GM23338 (cell line): ENCODE data around the gene FANCC. TPM values are rescaled to one million over a fixed set of nuclear protein-coding genes. Genes with fewer than 3 reads are reported as not detected.

Experiments
- ATAC-seq: fragments of 200-7000 bp; cut with Tn5 transposase; 3 replicates; pipeline ENCODE4 v1.9.1; 2020
- DNase-seq: peaks from one replicate; pipeline ENCODE4 v3.0.0-alpha.2; 2015; ENCODE audit warnings: low spot score
- H2AFZ ChIP-seq: fragments of 200-600 bp; sonication (generic); 2 replicates; pipeline ENCODE4 v1.8.0; 2016; ENCODE audit warnings: antibody characterized with exemption, mild to moderate bottlenecking, moderate library complexity
- H3F3A ChIP-seq: fragments of 200-600 bp; sonication (generic); replicated peaks from 2 replicates; pipeline ENCODE4 v1.8.0; 2017; ENCODE audit warnings: antibody characterized with exemption, mixed run types, low read depth
- H3K27ac ChIP-seq: fragments of 200-600 bp; sonication (generic); 2 replicates; pipeline ENCODE4 v1.6.1; 2016; ENCODE audit warnings: low read depth
- H3K27me3 ChIP-seq: fragments of 200-600 bp; sonication (generic); 2 replicates; pipeline ENCODE4 v1.8.0; 2016; ENCODE audit warnings: mild to moderate bottlenecking, mixed run types, moderate library complexity; ENCODE audit not compliant: insufficient read depth
- H3K36me3 ChIP-seq: fragments of 200-600 bp; sonication (generic); 2 replicates; pipeline ENCODE4 v1.8.0; 2016; ENCODE audit warnings: mild to moderate bottlenecking; ENCODE audit not compliant: insufficient read depth
- H3K4me1 ChIP-seq: fragments of 200-600 bp; sonication (generic); 2 replicates; pipeline ENCODE4 v1.8.0; 2016; ENCODE audit warnings: mild to moderate bottlenecking, moderate library complexity; ENCODE audit not compliant: insufficient read depth
- H3K4me2 ChIP-seq: fragments of 200-600 bp; sonication (generic); 2 replicates; pipeline ENCODE4 v1.7.1; 2017; ENCODE audit warnings: mixed run types
- H3K4me3 ChIP-seq: fragments of 200-600 bp; sonication (generic); 2 replicates; pipeline ENCODE4 v1.6.1; 2016; ENCODE audit warnings: mixed run types
- H3K79me2 ChIP-seq: fragments of 200-600 bp; sonication (generic); replicated peaks from 2 replicates; pipeline ENCODE4 v1.8.0; 2017; ENCODE audit warnings: mild to moderate bottlenecking; ENCODE audit not compliant: insufficient read depth
- H3K9me2 ChIP-seq: fragments of 200-600 bp; sonication (generic); 2 replicates; pipeline ENCODE4 v1.8.0; 2017; ENCODE audit not compliant: insufficient read depth
- H4K20me1 ChIP-seq: fragments of 200-600 bp; sonication (generic); replicated peaks from 2 replicates; pipeline ENCODE4 v1.8.0; 2017; ENCODE audit warnings: mild to moderate bottlenecking; ENCODE audit not compliant: insufficient read depth
- H3K27ac Mint-ChIP-seq: 2 replicates; pipeline ENCODE4 v1.8.0; 2020; ENCODE audit warnings: inconsistent platforms, mild to moderate bottlenecking, moderate library complexity, mixed read lengths
- H3K27me3 Mint-ChIP-seq: 3 replicates; pipeline ENCODE4 v1.8.0; 2022; ENCODE audit warnings: low read depth, mild to moderate bottlenecking, moderate library complexity, mixed read lengths, inconsistent platforms; ENCODE audit not compliant: insufficient read depth, poor library complexity
- H3K36me3 Mint-ChIP-seq: 3 replicates; pipeline ENCODE4 v1.8.0; 2021; ENCODE audit warnings: low read depth, mild to moderate bottlenecking, inconsistent platforms, moderate library complexity, mixed read lengths
- H3K4me1 Mint-ChIP-seq: 3 replicates; pipeline ENCODE4 v1.8.0; 2020; ENCODE audit warnings: mild to moderate bottlenecking, inconsistent platforms, mixed read lengths
- H3K4me3 Mint-ChIP-seq: 3 replicates; pipeline ENCODE4 v1.8.0; 2021; ENCODE audit warnings: moderate library complexity, mild to moderate bottlenecking, inconsistent platforms, mixed read lengths
- H3K9me3 Mint-ChIP-seq: 3 replicates; pipeline ENCODE4 v1.8.0; 2020; ENCODE audit warnings: moderate library complexity, mild to moderate bottlenecking, inconsistent platforms, mixed read lengths
- CREB1 ChIP-seq: fragments of 250-450 bp; sonication (Bioruptor Pico); IDR thresholded peaks from 2 replicates; pipeline ENCODE4 v1.5.0; 2020; ENCODE audit warnings: low read depth, mild to moderate bottlenecking, moderate library complexity
- EZH2 ChIP-seq: fragments of 200-600 bp; sonication (generic); IDR thresholded peaks from one replicate; pipeline ENCODE4 v1.8.0; 2017; ENCODE audit warnings: antibody characterized with exemption, mild to moderate bottlenecking, low read depth; ENCODE audit not compliant: unreplicated experiment
- JUNB ChIP-seq: IDR thresholded peaks from one replicate; pipeline ENCODE4 v1.6.1; 2016; ENCODE audit warnings: antibody characterized with exemption; ENCODE audit not compliant: unreplicated experiment
- NANOG ChIP-seq: IDR thresholded peaks from 2 replicates; pipeline ENCODE4 v1.6.1; 2016; ENCODE audit warnings: antibody characterized with exemption, borderline replicate concordance
- STAT1 ChIP-seq: IDR thresholded peaks from one replicate; pipeline ENCODE4 v1.6.1; 2016; ENCODE audit warnings: antibody characterized with exemption; ENCODE audit not compliant: unreplicated experiment
- ZNF114 ChIP-seq: fragments of 250-450 bp; sonication (Bioruptor Pico); IDR thresholded peaks from 2 replicates; pipeline ENCODE4 v1.5.0; 2020; ENCODE audit warnings: mild to moderate bottlenecking, moderate library complexity
- polyA plus RNA-seq: library from polyadenylated mRNA; unstranded; fragments of >200 nt; fragmentation: Nextera tagmentation; extraction: Ambion mirVana; gene quantifications from 2 replicates; pipeline ENCODE4 v1.2.1, GENCODE V29; 2016
- total RNA-seq: library from RNA; depleted of rRNA; stranded (reverse); fragments of >200 nt; shearing (Covaris generic); gene quantifications from 2 replicates; pipeline ENCODE4 v1.2.3, GENCODE V29; 2014
- TF ChIP-seq, protein P1 (sequence below): IDR thresholded peaks from one replicate; pipeline ENCODE4 v1.6.1; 2018; ENCODE audit warnings: antibody characterized with exemption; ENCODE audit not compliant: unreplicated experiment
- TF ChIP-seq, protein P2 (sequence below), 2 experiments: fragments of 200-600 bp in 1 of 2; sonication (generic) in 1 of 2; conservative IDR thresholded peaks; 2 replicates each; pipeline versions ENCODE4 v1.5.1 to v1.6.1; 2016 to 2017; ENCODE audit warnings: antibody characterized with exemption in 2 of 2, low read depth in 2 of 2, mild to moderate bottlenecking in 2 of 2, moderate library complexity in 1 of 2
- TF ChIP-seq, protein P3 (sequence below): fragments of 250-450 bp; sonication (Bioruptor Pico); IDR thresholded peaks from 2 replicates; pipeline ENCODE4 v1.5.0; 2020; ENCODE audit warnings: mild to moderate bottlenecking, moderate library complexity

Gene FANCC
- total and polyA plus RNA-seq, 2 experiments from 2014 or later: 7.8 to 18.1 TPM

DNA sequence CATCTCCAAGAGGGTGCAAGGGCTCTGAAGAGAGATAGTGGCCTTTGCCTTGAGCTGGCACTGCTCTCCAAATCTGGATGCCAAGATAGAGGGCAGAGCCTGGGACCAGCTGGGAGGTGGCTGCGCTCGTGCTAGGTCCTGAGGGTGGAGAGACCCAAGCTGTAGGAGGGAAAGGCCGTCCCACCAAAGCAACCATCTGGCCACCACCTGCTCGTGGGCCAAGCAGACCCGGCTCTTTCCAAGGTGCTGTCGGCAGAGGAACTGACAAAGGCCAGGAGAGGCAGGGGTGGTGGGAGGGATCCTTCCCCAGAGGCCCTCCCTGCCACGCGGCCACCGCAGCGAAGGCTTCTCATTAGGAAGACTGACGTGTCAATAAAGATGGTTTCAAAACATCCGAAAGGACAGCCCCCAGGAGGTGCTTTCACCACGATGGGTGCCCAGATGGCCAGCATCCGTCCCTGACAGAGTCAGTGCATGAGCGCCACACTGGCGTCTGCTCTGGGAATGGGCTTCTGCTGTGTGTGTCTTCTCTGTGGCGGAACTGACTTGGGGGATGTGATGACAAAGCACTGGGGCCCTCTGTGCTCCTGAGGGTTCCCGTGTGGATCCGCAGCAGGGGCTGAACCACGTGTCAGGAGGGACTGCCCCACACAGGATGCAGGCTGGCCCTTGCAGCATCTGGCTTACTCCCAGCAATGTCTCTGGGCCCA, 213.5 kb downstream of the FANCC start (continued):
- TF ChIP-seq, protein P1, sequence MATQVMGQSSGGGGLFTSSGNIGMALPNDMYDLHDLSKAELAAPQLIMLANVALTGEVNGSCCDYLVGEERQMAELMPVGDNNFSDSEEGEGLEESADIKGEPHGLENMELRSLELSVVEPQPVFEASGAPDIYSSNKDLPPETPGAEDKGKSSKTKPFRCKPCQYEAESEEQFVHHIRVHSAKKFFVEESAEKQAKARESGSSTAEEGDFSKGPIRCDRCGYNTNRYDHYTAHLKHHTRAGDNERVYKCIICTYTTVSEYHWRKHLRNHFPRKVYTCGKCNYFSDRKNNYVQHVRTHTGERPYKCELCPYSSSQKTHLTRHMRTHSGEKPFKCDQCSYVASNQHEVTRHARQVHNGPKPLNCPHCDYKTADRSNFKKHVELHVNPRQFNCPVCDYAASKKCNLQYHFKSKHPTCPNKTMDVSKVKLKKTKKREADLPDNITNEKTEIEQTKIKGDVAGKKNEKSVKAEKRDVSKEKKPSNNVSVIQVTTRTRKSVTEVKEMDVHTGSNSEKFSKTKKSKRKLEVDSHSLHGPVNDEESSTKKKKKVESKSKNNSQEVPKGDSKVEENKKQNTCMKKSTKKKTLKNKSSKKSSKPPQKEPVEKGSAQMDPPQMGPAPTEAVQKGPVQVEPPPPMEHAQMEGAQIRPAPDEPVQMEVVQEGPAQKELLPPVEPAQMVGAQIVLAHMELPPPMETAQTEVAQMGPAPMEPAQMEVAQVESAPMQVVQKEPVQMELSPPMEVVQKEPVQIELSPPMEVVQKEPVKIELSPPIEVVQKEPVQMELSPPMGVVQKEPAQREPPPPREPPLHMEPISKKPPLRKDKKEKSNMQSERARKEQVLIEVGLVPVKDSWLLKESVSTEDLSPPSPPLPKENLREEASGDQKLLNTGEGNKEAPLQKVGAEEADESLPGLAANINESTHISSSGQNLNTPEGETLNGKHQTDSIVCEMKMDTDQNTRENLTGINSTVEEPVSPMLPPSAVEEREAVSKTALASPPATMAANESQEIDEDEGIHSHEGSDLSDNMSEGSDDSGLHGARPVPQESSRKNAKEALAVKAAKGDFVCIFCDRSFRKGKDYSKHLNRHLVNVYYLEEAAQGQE: no peak

DNA sequence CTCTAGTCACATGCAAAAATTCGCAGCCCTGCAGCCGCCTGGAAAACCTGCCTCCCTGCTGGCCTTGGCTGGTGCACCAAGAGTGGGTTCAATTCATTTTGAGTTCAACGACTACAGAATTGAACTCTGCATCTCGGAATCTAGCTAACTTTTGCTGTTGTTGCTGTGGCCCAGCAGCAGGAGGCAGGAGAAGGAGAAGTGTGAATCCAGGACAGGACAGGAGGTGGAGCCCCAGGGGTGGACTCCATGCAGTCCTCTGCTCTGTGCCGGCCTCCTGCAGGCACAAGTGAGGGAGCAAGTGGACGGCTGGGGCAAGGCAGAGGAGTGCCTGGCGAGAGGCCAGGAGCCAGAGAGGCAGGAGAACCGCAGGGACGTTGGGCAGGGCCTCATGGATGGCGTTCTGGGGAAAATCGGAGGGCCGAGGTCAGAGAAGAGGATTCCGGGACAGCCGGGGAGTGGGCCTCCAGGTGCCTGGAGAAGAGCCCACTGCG, 214.2 kb downstream of the FANCC start:
- Mint-ChIP-seq H3K36me3 (peaks cover 13% of the 10 kb centered on the region; the same call in 2 of the 3 replicates), H3K27me3 (peaks cover 13% of the 10 kb centered on the region), H3K9me3 (no peaks in the 10 kb centered on the region), H3K4me3 (no peak overlapping the region), H3K27ac (no peak overlapping the region), H3K4me1 (peaks cover 13% of the 10 kb centered on the region)
- H2AFZ ChIP-seq: no peak overlapping the region
- H3K36me3 ChIP-seq: 0 out of 2 replicates have a peak, but pooled peaks cover 4% of the 10 kb centered on the region
- DNase-seq (peak; percentile 63), ATAC-seq (peak; percentile 81)
- H3K9me2 ChIP-seq: no peaks in the 10 kb centered on the region
- H3K27ac ChIP-seq: no peak overlapping the region
- H3K79me2 ChIP-seq: no peaks in the 10 kb centered on the region
- H3K4me2 ChIP-seq: no peak overlapping the region
- no peak overlapping the region for H3K4me3 ChIP-seq
- no peaks in the 10 kb centered on the region; the same call in 1 of the 2 replicates for H3K4me1 ChIP-seq
- TF ChIP-seq ZNF114 (CRISPR knock-in tag): no peak
- TF ChIP-seq, protein P2, sequence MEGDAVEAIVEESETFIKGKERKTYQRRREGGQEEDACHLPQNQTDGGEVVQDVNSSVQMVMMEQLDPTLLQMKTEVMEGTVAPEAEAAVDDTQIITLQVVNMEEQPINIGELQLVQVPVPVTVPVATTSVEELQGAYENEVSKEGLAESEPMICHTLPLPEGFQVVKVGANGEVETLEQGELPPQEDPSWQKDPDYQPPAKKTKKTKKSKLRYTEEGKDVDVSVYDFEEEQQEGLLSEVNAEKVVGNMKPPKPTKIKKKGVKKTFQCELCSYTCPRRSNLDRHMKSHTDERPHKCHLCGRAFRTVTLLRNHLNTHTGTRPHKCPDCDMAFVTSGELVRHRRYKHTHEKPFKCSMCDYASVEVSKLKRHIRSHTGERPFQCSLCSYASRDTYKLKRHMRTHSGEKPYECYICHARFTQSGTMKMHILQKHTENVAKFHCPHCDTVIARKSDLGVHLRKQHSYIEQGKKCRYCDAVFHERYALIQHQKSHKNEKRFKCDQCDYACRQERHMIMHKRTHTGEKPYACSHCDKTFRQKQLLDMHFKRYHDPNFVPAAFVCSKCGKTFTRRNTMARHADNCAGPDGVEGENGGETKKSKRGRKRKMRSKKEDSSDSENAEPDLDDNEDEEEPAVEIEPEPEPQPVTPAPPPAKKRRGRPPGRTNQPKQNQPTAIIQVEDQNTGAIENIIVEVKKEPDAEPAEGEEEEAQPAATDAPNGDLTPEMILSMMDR (conservative IDR thresholded peaks at IDR 0.05; ENCODE audit: low read depth in 2 of 2): peak; percentile 47 to 57
- TF ChIP-seq EZH2: no peak
- TF ChIP-seq CREB1: no peak
- TF ChIP-seq STAT1: no peak
- no peak for TF ChIP-seq NANOG
- TF ChIP-seq JUNB: no peak
- TF ChIP-seq, protein P3, sequence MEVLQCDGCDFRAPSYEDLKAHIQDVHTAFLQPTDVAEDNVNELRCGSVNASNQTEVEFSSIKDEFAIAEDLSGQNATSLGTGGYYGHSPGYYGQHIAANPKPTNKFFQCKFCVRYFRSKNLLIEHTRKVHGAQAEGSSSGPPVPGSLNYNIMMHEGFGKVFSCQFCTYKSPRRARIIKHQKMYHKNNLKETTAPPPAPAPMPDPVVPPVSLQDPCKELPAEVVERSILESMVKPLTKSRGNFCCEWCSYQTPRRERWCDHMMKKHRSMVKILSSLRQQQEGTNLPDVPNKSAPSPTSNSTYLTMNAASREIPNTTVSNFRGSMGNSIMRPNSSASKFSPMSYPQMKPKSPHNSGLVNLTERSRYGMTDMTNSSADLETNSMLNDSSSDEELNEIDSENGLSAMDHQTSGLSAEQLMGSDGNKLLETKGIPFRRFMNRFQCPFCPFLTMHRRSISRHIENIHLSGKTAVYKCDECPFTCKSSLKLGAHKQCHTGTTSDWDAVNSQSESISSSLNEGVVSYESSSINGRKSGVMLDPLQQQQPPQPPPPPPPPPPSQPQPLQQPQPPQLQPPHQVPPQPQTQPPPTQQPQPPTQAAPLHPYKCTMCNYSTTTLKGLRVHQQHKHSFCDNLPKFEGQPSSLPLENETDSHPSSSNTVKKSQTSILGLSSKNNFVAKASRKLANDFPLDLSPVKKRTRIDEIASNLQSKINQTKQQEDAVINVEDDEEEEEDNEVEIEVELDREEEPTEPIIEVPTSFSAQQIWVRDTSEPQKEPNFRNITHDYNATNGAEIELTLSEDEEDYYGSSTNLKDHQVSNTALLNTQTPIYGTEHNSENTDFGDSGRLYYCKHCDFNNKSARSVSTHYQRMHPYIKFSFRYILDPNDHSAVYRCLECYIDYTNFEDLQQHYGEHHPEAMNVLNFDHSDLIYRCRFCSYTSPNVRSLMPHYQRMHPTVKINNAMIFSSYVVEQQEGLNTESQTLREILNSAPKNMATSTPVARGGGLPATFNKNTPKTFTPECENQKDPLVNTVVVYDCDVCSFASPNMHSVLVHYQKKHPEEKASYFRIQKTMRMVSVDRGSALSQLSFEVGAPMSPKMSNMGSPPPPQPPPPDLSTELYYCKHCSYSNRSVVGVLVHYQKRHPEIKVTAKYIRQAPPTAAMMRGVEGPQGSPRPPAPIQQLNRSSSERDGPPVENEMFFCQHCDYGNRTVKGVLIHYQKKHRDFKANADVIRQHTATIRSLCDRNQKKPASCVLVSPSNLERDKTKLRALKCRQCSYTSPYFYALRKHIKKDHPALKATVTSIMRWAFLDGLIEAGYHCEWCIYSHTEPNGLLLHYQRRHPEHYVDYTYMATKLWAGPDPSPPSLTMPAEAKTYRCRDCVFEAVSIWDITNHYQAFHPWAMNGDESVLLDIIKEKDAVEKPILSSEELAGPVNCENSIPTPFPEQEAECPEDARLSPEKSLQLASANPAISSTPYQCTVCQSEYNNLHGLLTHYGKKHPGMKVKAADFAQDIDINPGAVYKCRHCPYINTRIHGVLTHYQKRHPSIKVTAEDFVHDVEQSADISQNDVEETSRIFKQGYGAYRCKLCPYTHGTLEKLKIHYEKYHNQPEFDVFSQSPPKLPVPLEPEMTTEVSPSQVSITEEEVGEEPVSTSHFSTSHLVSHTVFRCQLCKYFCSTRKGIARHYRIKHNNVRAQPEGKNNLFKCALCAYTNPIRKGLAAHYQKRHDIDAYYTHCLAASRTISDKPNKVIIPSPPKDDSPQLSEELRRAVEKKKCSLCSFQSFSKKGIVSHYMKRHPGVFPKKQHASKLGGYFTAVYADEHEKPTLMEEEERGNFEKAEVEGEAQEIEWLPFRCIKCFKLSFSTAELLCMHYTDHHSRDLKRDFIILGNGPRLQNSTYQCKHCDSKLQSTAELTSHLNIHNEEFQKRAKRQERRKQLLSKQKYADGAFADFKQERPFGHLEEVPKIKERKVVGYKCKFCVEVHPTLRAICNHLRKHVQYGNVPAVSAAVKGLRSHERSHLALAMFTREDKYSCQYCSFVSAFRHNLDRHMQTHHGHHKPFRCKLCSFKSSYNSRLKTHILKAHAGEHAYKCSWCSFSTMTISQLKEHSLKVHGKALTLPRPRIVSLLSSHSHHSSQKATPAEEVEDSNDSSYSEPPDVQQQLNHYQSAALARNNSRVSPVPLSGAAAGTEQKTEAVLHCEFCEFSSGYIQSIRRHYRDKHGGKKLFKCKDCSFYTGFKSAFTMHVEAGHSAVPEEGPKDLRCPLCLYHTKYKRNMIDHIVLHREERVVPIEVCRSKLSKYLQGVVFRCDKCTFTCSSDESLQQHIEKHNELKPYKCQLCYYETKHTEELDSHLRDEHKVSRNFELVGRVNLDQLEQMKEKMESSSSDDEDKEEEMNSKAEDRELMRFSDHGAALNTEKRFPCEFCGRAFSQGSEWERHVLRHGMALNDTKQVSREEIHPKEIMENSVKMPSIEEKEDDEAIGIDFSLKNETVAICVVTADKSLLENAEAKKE (CRISPR knock-in tag): no peak
- H3F3A ChIP-seq: no peaks in the 10 kb centered on the region
- H4K20me1 ChIP-seq: no peaks in the 10 kb centered on the region
- no peaks in the 10 kb centered on the region for H3K27me3 ChIP-seq
